Measurements from ENCODE around the gene CD55. TPM values are rescaled to one million over a fixed set of nuclear protein-coding genes. Genes with fewer than 3 reads are reported as not detected.

The CD55 gene
- total RNA-seq, 2 donors from 2014 or later = 19.5 to 26.1 TPM

GRCh38 chr1:207316622-207317391, 4.7 kb upstream of the CD55 start:
- Histone ChIP-seq H3K9me3 (ENCODE audit: control insufficient read depth, low read length) (no peaks in the 10 kb centered on the region), H3K27me3 (ENCODE audit: control insufficient read depth, insufficient read depth, low read length, poor library complexity, severe bottlenecking) (no peaks in the 10 kb centered on the region), H3K36me3 (ENCODE audit: control insufficient read depth, insufficient read depth, low read length) (no peaks in the 10 kb centered on the region), H3K4me1 (ENCODE audit: control insufficient read depth, insufficient read depth, low read length) (peaks cover 3% of the 10 kb centered on the region), H3K4me3 (ENCODE audit: low read length) (no peak overlapping the region), H3K27ac (ENCODE audit: low read depth, low read length) (no peak overlapping the region), H3K9ac (ENCODE audit: extremely low read depth, low read length, poor library complexity, severe bottlenecking) (no peak overlapping the region)
- peak overlapping the region; percentile 87 for H3K27ac Mint-ChIP-seq
- H3K36me3 Mint-ChIP-seq (ENCODE audit: low read depth) = no peaks in the 10 kb centered on the region
- no peaks in the 10 kb centered on the region for H3K9me3 Mint-ChIP-seq
- TF ChIP-seq CTCF (conservative IDR thresholded peaks at IDR 0.05) = no peak
- no peak overlapping the region for H3K4me3 Mint-ChIP-seq
- H3K4me1 Mint-ChIP-seq = peaks cover 34% of the 10 kb centered on the region
- WGBS, 2 experiments (ENCODE audit: insufficient coverage in 1 of 2, insufficient read length in 1 of 2) = 67 to 81% methylated on average over 1 to 6 of the region's 6 CpGs
- no peaks in the 10 kb centered on the region for H3K27me3 Mint-ChIP-seq (ENCODE audit: insufficient read depth)
- peak; percentile 76 for DNase-seq

GRCh38 chr1:207317561-207317960, 3.9 kb upstream of the CD55 start:
- Histone ChIP-seq H3K4me3 (ENCODE audit: low read length) (no peak overlapping the region), H3K9me3 (ENCODE audit: control insufficient read depth, low read length) (no peaks in the 10 kb centered on the region), H3K27me3 (ENCODE audit: control insufficient read depth, insufficient read depth, low read length, poor library complexity, severe bottlenecking) (peaks cover 7% of the 10 kb centered on the region), H3K4me1 (ENCODE audit: control insufficient read depth, insufficient read depth, low read length) (peaks cover 8% of the 10 kb centered on the region), H3K27ac (ENCODE audit: low read depth, low read length) (no peak overlapping the region), H3K36me3 (ENCODE audit: control insufficient read depth, insufficient read depth, low read length) (no peaks in the 10 kb centered on the region), H3K9ac (ENCODE audit: extremely low read depth, low read length, poor library complexity, severe bottlenecking) (no peak overlapping the region)
- no peak for DNase-seq
- Mint-ChIP-seq H3K4me1 (peaks cover 38% of the 10 kb centered on the region), H3K4me3 (no peak overlapping the region), H3K27me3 (ENCODE audit: insufficient read depth) (peaks cover 2% of the 10 kb centered on the region), H3K27ac (no peak overlapping the region), H3K36me3 (ENCODE audit: low read depth) (no peaks in the 10 kb centered on the region), H3K9me3 (no peaks in the 10 kb centered on the region)
- WGBS, 2 experiments (ENCODE audit: insufficient coverage in 1 of 2, insufficient read length in 1 of 2) = 87 to 92% methylated on average over 2 of the region's 3 CpGs
- no peak for TF ChIP-seq CTCF (conservative IDR thresholded peaks at IDR 0.05)

DNA sequence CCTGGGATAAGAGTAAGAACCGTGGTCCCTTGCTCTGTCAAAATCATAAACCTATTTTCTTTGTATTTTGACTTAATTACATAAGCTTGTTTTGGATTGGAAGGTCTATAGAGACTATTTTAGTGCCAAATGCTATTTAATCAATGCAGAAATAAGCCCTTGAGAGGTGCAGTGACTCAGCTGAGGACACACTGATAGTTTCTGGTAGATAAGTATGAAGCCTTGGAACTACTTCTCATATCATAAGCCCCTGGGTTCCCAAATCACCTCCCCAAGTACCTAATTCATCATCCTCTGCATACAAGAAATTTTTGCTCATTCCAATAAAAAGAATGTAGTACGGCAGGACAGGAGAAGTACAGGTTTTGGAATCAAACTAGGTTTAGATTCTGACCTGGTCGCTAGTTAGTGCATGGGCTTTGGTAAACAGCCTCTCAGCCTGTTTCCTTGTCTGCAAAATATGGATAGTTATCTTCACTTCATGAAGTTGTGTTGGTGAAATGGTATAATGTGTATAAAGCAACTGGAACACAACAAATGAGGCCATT, 3.3 kb upstream of the CD55 start:
- 84 to 96% methylated on average over 2 to 3 of the region's 3 CpGs for WGBS, 2 experiments (ENCODE audit: insufficient coverage in 1 of 2, insufficient read length in 1 of 2)
- H3K36me3 ChIP-seq (ENCODE audit: control insufficient read depth, insufficient read depth, low read length) = no peaks in the 10 kb centered on the region
- Mint-ChIP-seq H3K27me3 (ENCODE audit: insufficient read depth) (peaks cover 2% of the 10 kb centered on the region), H3K9me3 (no peaks in the 10 kb centered on the region), H3K4me1 (peaks cover 39% of the 10 kb centered on the region), H3K27ac (no peak overlapping the region), H3K4me3 (no peak overlapping the region), H3K36me3 (ENCODE audit: low read depth) (no peaks in the 10 kb centered on the region)
- peaks cover 9% of the 10 kb centered on the region for H3K4me1 ChIP-seq (ENCODE audit: control insufficient read depth, insufficient read depth, low read length)
- H3K9ac ChIP-seq (ENCODE audit: extremely low read depth, low read length, poor library complexity, severe bottlenecking) = no peak overlapping the region
- no peak for TF ChIP-seq CTCF (conservative IDR thresholded peaks at IDR 0.05)
- H3K27ac ChIP-seq (ENCODE audit: low read depth, low read length) = no peak overlapping the region
- peaks cover 10% of the 10 kb centered on the region for H3K27me3 ChIP-seq (ENCODE audit: control insufficient read depth, insufficient read depth, low read length, poor library complexity, severe bottlenecking)
- no peaks in the 10 kb centered on the region for H3K9me3 ChIP-seq (ENCODE audit: control insufficient read depth, low read length)
- H3K4me3 ChIP-seq (ENCODE audit: low read length) = no peak overlapping the region
- DNase-seq = no peak
